ENCODE data around the gene ANP32B. TPM values are rescaled to one million over a fixed set of nuclear protein-coding genes. Genes with fewer than 3 reads are reported as not detected.

The ANP32B gene
- total RNA-seq, 1 donor from 2014 or later: 108 TPM

- Mint-ChIP-seq H3K27me3 (ENCODE audit: unreplicated experiment) (no peaks in the 10 kb centered on the region), H3K36me3 (ENCODE audit: low read depth, unreplicated experiment) (no peaks in the 10 kb centered on the region), H3K4me1 (ENCODE audit: unreplicated experiment) (no peaks in the 10 kb centered on the region)
Measured at GRCh38 chr9:97962575-97962974, 20.6 kb upstream of the ANP32B start.

DNA sequence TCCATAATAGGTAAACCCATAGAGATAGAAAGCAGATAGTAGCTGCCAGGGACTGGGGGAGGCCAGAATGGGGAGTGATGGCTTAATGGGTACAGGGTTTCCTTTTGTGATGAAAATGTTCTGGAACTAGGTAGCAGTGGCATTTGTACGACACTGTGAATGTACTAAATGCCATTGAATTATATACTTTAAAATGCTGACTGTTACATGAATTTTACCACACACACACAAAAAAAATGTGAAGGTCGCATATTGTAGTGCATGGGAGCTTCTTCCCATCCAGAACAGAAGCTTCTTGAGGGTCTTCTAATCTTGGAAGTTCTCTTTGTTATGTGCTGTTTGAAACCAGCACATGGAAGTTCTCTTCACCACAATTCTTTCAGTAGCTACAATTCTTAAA, 19.9 kb upstream of the ANP32B start:
- Mint-ChIP-seq H3K4me1 (ENCODE audit: unreplicated experiment) (no peaks in the 10 kb centered on the region), H3K9me3 (ENCODE audit: unreplicated experiment) (no peaks in the 10 kb centered on the region), H3K27ac (ENCODE audit: unreplicated experiment) (no peak overlapping the region), H3K27me3 (ENCODE audit: unreplicated experiment) (no peaks in the 10 kb centered on the region), H3K4me3 (ENCODE audit: unreplicated experiment) (no peak overlapping the region), H3K36me3 (ENCODE audit: low read depth, unreplicated experiment) (no peaks in the 10 kb centered on the region)
- TF ChIP-seq, protein P1, sequence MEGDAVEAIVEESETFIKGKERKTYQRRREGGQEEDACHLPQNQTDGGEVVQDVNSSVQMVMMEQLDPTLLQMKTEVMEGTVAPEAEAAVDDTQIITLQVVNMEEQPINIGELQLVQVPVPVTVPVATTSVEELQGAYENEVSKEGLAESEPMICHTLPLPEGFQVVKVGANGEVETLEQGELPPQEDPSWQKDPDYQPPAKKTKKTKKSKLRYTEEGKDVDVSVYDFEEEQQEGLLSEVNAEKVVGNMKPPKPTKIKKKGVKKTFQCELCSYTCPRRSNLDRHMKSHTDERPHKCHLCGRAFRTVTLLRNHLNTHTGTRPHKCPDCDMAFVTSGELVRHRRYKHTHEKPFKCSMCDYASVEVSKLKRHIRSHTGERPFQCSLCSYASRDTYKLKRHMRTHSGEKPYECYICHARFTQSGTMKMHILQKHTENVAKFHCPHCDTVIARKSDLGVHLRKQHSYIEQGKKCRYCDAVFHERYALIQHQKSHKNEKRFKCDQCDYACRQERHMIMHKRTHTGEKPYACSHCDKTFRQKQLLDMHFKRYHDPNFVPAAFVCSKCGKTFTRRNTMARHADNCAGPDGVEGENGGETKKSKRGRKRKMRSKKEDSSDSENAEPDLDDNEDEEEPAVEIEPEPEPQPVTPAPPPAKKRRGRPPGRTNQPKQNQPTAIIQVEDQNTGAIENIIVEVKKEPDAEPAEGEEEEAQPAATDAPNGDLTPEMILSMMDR (IDR thresholded peaks at IDR 0.05; ENCODE audit: unreplicated experiment): no peak
- DNase-seq (ENCODE audit: low spot score): no peak

More at GRCh38 chr9:97962575-97962974, 20.6 kb upstream of the ANP32B start:
- Mint-ChIP-seq H3K9me3 (ENCODE audit: unreplicated experiment) (no peaks in the 10 kb centered on the region), H3K27ac (ENCODE audit: unreplicated experiment) (no peak overlapping the region), H3K4me3 (ENCODE audit: unreplicated experiment) (no peak overlapping the region)
- TF ChIP-seq, protein P1 (IDR thresholded peaks at IDR 0.05; ENCODE audit: unreplicated experiment): no peak
- no peak for DNase-seq (ENCODE audit: low spot score)

DNA sequence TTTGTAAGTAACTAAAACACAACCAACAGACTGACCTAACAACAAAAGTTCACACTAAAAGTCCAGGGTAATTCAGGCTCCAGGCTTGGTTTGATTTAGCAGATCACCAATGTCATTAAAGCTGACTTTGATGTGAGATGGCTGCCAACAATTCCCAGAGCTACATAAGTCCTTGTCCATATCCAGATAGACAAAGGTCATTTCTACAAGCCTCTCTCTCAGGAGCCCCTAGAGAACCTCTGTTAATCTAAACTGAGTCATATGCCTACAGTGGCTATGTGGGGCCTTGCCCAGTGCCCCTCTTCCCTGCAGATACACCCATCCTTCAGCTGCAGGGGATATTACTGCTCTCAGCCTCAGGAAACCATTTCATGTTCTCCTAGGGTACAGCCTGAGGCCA, 18.2 kb upstream of the ANP32B start:
- H3K27me3 Mint-ChIP-seq (ENCODE audit: unreplicated experiment): no peaks in the 10 kb centered on the region
- no peak for DNase-seq (ENCODE audit: low spot score)
- H3K36me3 Mint-ChIP-seq (ENCODE audit: low read depth, unreplicated experiment): no peaks in the 10 kb centered on the region
- no peaks in the 10 kb centered on the region for H3K4me1 Mint-ChIP-seq (ENCODE audit: unreplicated experiment)
- no peak overlapping the region for H3K4me3 Mint-ChIP-seq (ENCODE audit: unreplicated experiment)
- no peak overlapping the region for H3K27ac Mint-ChIP-seq (ENCODE audit: unreplicated experiment)
- H3K9me3 Mint-ChIP-seq (ENCODE audit: unreplicated experiment): no peaks in the 10 kb centered on the region
- TF ChIP-seq, protein P1 (IDR thresholded peaks at IDR 0.05; ENCODE audit: unreplicated experiment): no peak

GRCh38 chr9:97966493-97966892, 16.6 kb upstream of the ANP32B start:
- no peaks in the 10 kb centered on the region for H3K4me1 Mint-ChIP-seq (ENCODE audit: unreplicated experiment)
- TF ChIP-seq, protein P1 (IDR thresholded peaks at IDR 0.05; ENCODE audit: unreplicated experiment): no peak
- no peaks in the 10 kb centered on the region for H3K36me3 Mint-ChIP-seq (ENCODE audit: low read depth, unreplicated experiment)
- H3K27ac Mint-ChIP-seq (ENCODE audit: unreplicated experiment): no peak overlapping the region
- DNase-seq (ENCODE audit: low spot score): no peak
- no peaks in the 10 kb centered on the region for H3K9me3 Mint-ChIP-seq (ENCODE audit: unreplicated experiment)
- H3K27me3 Mint-ChIP-seq (ENCODE audit: unreplicated experiment): no peaks in the 10 kb centered on the region
- no peak overlapping the region for H3K4me3 Mint-ChIP-seq (ENCODE audit: unreplicated experiment)

- Mint-ChIP-seq H3K4me3 (ENCODE audit: unreplicated experiment) (no peak overlapping the region), H3K4me1 (ENCODE audit: unreplicated experiment) (no peaks in the 10 kb centered on the region), H3K27ac (ENCODE audit: unreplicated experiment) (no peak overlapping the region), H3K36me3 (ENCODE audit: low read depth, unreplicated experiment) (no peaks in the 10 kb centered on the region), H3K27me3 (ENCODE audit: unreplicated experiment) (peaks cover 2% of the 10 kb centered on the region), H3K9me3 (ENCODE audit: unreplicated experiment) (no peaks in the 10 kb centered on the region)
- DNase-seq (ENCODE audit: low spot score): no peak
- TF ChIP-seq, protein P1 (IDR thresholded peaks at IDR 0.05; ENCODE audit: unreplicated experiment): no peak
Measured at GRCh38 chr9:97969014-97969413, 14.1 kb upstream of the ANP32B start.

All from endothelial cell (in vitro differentiated cells).